Smooth muscle cell (in vitro differentiated cells): ENCODE results near the gene CCNJ. TPM values are rescaled to one million over a fixed set of nuclear protein-coding genes. Genes with fewer than 3 reads are reported as not detected.

Experiments
- DNase-seq: peaks from one replicate; lab custom pipeline; 2025; ENCODE audit not compliant: unreplicated experiment; lab: John Stamatoyannopoulos, UW
- H2AFZ ChIP-seq: fragments of 200-600 bp; sonication (generic); 2 replicates; pipeline ENCODE4 v1.6.0; 2016; ENCODE audit warnings: antibody characterized with exemption, low read depth, mild to moderate bottlenecking
- H3F3A ChIP-seq: fragments of 200-600 bp; sonication (generic); 2 replicates; pipeline ENCODE4 v1.6.0; 2017; ENCODE audit warnings: antibody characterized with exemption, low read depth
- H3K27ac ChIP-seq: fragments of 200-600 bp; sonication (generic); 2 replicates; pipeline ENCODE4 v1.5.1; 2016; ENCODE audit warnings: low read depth, mild to moderate bottlenecking
- H3K27me3 ChIP-seq: fragments of 200-600 bp; sonication (generic); 2 replicates; pipeline ENCODE4 v1.6.1; 2016; ENCODE audit warnings: low read depth, mild to moderate bottlenecking
- H3K36me3 ChIP-seq: fragments of 200-600 bp; sonication (generic); 2 replicates; pipeline ENCODE4 v1.5.1; 2016; ENCODE audit warnings: low read depth
- H3K4me1 ChIP-seq: fragments of 200-600 bp; sonication (generic); 2 replicates; pipeline ENCODE4 v1.5.1; 2016; ENCODE audit warnings: low read depth
- H3K4me2 ChIP-seq: fragments of 200-600 bp; sonication (generic); 2 replicates; pipeline ENCODE4 v1.6.0; 2016; ENCODE audit warnings: mild to moderate bottlenecking
- H3K4me3 ChIP-seq: fragments of 200-600 bp; sonication (generic); 2 replicates; pipeline ENCODE4 v1.5.1; 2016; ENCODE audit warnings: mild to moderate bottlenecking
- H3K79me2 ChIP-seq: fragments of 200-600 bp; sonication (generic); 2 replicates; pipeline ENCODE4 v1.6.0; 2016; ENCODE audit warnings: low read depth, mild to moderate bottlenecking
- H3K9ac ChIP-seq: fragments of 200-600 bp; sonication (generic); 2 replicates; pipeline ENCODE4 v1.6.0; 2016; ENCODE audit warnings: low read depth
- H3K9me3 ChIP-seq: fragments of 200-600 bp; sonication (generic); replicated peaks from 2 replicates; pipeline ENCODE4 v1.5.1; 2016; ENCODE audit warnings: low read depth
- H4K20me1 ChIP-seq: fragments of 200-600 bp; sonication (generic); 2 replicates; pipeline ENCODE4 v1.6.0; 2016; ENCODE audit warnings: low read depth
- CTCF ChIP-seq: fragments of 200-600 bp; sonication (generic); IDR thresholded peaks from 2 replicates; pipeline ENCODE4 v1.5.1; 2017; ENCODE audit warnings: borderline replicate concordance, mild to moderate bottlenecking, antibody characterized with exemption; ENCODE audit not compliant: insufficient read depth, poor library complexity, severe bottlenecking
- WGBS: methylation state at CpG from one replicate; pipeline ENCODE4 v1.1.7; 2016; ENCODE audit warnings: low lambda C conversion rate; 5-methylcytosine and 5-hydroxymethylcytosine counted together
- polyA plus RNA-seq: library from polyadenylated mRNA; unstranded; fragments of >200 nt; fragmentation: Nextera tagmentation; extraction: Ambion mirVana; gene quantifications from 2 replicates; pipeline ENCODE4 v1.2.1, GENCODE V29; 2016
- total RNA-seq: library from RNA; depleted of rRNA; stranded (reverse); fragments of >200 nt; gene quantifications from 2 replicates; pipeline ENCODE4 v1.2.3, GENCODE V29; 2014

Gene CCNJ
- total and polyA plus RNA-seq, 2 experiments from 2014 or later = 5.2 to 8.8 TPM

GRCh38 chr10:96041146-96041545, 2.2 kb upstream of the CCNJ start:
- no peak overlapping the region for H3K9ac ChIP-seq
- TF ChIP-seq CTCF = no peak
- WGBS = 83% methylated on average over 11 of the region's 11 CpGs
- no peak overlapping the region for H3K4me2 ChIP-seq
- H3K9me3 ChIP-seq = no peaks in the 10 kb centered on the region
- DNase-seq = no peak
- no peak overlapping the region for H3K4me3 ChIP-seq
- no peaks in the 10 kb centered on the region for H3K36me3 ChIP-seq
- H3K79me2 ChIP-seq = peaks cover 26% of the 10 kb centered on the region
- peaks cover 7% of the 10 kb centered on the region for H3K27me3 ChIP-seq
- peaks cover 2% of the 10 kb centered on the region for H3F3A ChIP-seq
- no peak overlapping the region for H2AFZ ChIP-seq
- H4K20me1 ChIP-seq = peaks cover 9% of the 10 kb centered on the region
- H3K27ac ChIP-seq = no peak overlapping the region
- H3K4me1 ChIP-seq = peaks cover 22% of the 10 kb centered on the region

DNA sequence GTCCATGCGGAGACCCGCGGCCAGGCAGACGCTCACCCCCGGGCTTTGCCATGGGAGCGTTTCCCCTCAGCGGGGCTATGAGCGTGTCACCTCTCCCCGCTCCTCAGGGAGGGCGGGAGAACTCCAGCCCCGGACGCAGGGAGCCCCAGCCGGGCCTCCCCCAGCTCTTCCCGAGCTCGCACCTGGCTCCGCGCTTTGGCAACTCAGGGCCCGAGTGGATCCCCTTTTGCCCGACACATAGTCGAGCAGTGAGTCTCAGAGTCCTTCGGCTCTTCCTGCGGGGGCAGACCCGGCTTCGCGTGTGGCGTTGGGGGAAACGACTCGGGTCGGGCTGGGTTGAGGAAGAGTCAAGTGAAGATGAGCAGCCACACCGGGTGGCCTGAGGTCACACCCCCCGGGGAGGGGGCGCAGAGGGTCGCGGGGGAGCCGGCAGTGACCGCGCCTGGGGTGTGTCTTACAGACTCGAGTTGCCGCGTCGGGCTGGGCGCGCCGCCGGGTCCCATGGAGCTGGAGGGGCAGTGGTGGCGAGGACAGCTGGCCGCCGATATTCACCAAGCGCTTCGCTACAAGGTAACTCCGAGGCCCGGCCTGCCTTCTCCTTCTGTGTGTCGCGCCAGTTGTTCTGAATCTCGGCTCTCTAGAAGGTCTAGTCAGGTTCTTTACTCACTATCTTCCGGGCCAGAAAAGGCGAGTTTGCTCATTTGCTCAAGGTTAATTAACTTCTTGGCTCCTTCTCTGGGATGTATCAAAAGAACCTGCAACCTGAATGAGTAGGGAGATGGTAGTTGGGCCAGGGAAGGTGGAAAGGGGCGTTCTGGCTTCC, 721 bp downstream of the CCNJ start:
- peak overlapping the region; percentile 84 for H3K4me3 ChIP-seq
- peak; percentile 48 for DNase-seq
- TF ChIP-seq CTCF = no peak
- peak overlapping the region; percentile 96 for H2AFZ ChIP-seq
- H3K9ac ChIP-seq = peak overlapping the region; percentile 96
- no peaks in the 10 kb centered on the region for H3K27me3 ChIP-seq
- H4K20me1 ChIP-seq = peaks cover 39% of the 10 kb centered on the region
- H3K27ac ChIP-seq = peak overlapping the region; percentile 79
- H3K4me2 ChIP-seq = peak overlapping the region; percentile 90
- 1% methylated on average over 55 of the region's 58 CpGs for WGBS
- peaks cover 54% of the 10 kb centered on the region for H3K79me2 ChIP-seq
- no peaks in the 10 kb centered on the region for H3K36me3 ChIP-seq
- H3F3A ChIP-seq = no peaks in the 10 kb centered on the region
- H3K9me3 ChIP-seq = no peaks in the 10 kb centered on the region
- peaks cover 16% of the 10 kb centered on the region for H3K4me1 ChIP-seq

- DNase-seq = no peak
- Histone ChIP-seq H3K27ac (peak overlapping the region; percentile 79), H3K27me3 (no peaks in the 10 kb centered on the region), H3K4me3 (peak overlapping the region; percentile 84), H3K4me2 (peak overlapping the region; percentile 90), H3F3A (no peaks in the 10 kb centered on the region), H3K36me3 (no peaks in the 10 kb centered on the region), H2AFZ (peak overlapping the region; percentile 96), H3K9me3 (no peaks in the 10 kb centered on the region), H4K20me1 (peaks cover 44% of the 10 kb centered on the region), H3K9ac (peak overlapping the region; percentile 96), H3K79me2 (peaks cover 59% of the 10 kb centered on the region), H3K4me1 (peaks cover 12% of the 10 kb centered on the region)
- no peak for TF ChIP-seq CTCF
- 8% methylated on average over 8 of the region's 8 CpGs for WGBS
These were observed 1.4 kb downstream of the CCNJ start for GRCh38 chr10:96044736-96045135.
